NCI-H2107 (cell line): Measurements from ENCODE around the gene BCL2L13.
"Not testable (repeated sequence)": the region's sequence is repeated elsewhere in the genome, so short reads cannot be mapped to it uniquely, and the experiment has no call there.

ENCODE experiments used
- DNase-seq: peaks from one replicate; lab custom pipeline; 2025; lab: John Stamatoyannopoulos, UW

Gene BCL2L13

GRCh38 chr22:17695986-17696385, 57.4 kb downstream of the BCL2L13 start:
- DNase-seq, result no peak

DNA sequence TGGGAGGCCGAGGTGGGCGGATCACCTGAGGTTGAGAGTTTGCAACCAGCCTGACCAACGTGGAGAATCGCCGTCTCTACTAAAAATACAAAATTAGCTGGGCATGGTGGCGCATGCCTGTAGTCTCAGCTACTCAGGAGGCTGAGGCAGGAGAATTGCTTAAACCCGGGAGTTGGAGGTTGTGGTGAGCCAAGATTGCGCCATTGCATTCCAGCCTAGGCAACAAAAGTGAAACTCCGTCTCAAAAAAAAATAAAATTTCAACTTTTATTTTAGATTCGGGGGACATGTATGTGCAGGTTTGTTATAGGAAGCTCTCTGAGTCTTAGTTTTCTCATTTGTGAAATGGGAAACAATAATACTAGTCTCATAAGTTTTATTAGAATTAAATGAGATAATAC, 58.6 kb downstream of the BCL2L13 start:
- not testable (repeated sequence) for DNase-seq

DNA sequence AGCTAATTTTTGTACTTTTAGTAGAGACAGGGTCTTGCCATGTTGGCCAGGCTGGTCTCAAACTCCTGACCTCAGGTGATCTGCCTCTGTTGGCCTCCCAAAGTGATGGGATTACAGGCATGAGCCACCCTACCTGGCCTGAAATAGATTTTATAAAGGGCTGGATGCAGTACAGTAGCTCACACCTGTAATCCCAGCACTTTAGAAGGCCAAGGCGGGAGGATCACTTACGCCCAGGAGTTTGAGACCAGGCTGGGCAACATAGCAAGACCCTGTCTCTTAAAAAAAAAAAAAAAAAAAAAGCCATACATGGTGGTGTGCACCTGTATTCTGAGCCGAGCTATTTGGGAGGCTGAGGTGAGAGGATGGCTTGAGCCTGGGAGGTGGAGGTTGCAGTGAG, 59.7 kb downstream of the BCL2L13 start:
- not testable (repeated sequence) for DNase-seq

DNA sequence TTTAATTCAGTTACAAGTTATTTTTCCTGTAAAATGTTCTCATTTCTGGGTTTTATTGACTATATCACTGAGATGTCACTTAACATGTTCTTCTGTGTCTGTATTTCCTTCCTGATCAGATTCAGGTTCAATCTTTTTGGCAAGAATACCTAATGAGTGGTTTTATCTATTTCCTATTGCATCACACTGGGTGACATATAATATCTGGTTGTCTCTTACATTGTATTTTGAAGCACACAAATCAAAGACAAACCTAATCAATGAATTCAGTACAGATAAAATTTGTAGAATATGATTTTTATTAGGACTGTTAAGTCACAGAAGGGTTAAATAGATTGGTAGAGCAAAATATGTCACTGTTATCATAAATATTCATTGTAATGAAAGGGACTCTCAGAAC, 60.4 kb downstream of the BCL2L13 start:
- DNase-seq, result no peak

GRCh38 chr22:17699696-17700340, 61.3 kb downstream of the BCL2L13 start:
- no peak for DNase-seq

DNA sequence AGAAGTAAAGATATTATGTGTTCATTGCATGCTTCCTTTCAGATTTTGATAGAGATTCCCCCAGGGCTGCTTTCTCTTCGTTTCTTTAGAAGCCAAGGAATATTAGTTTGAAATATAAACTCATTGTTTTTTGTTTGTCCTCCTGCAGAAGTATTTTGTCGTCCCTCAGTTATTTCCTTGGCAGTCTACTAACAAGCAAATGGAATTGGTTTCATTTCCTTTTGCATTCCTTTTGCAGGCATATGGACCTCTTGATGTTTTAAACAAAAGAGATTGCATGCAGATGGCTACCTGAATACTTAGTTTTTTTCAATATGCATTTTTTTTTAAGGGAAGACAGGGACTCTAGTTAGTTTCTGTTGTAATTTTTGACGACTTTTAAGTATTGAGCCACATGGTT, 62.2 kb downstream of the BCL2L13 start:
- no peak for DNase-seq

GRCh38 chr22:17703811-17704210, 65.3 kb downstream of the BCL2L13 start:
- no peak for DNase-seq

GRCh38 chr22:17705546-17705945, 67.0 kb downstream of the BCL2L13 start:
- no peak for DNase-seq

- no peak for DNase-seq
Measured at GRCh38 chr22:17705951-17706900, 67.7 kb downstream of the BCL2L13 start.

GRCh38 chr22:17706947-17707346, 68.4 kb downstream of the BCL2L13 start:
- no peak for DNase-seq

- no peak for DNase-seq
Measured at GRCh38 chr22:17707526-17707925, 69.0 kb downstream of the BCL2L13 start.

DNA sequence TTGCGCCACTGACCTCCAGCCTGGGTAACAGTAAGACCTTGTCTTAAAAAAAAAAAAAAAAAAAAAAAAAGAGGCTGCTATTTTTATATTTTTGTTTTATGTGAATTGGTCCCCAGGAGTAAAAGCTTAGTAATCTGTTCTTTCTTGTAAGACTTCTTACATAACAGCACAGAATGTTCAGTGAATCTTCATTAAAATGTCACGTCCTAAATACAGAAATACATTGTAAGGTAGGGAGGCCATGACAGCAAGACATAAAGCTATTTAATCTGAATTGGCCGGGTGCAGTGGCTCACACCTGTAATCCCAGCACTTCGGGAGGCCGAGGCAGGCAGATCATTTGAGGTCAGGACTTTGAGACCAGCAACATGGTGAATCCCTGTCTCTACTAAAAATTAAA, 71.5 kb downstream of the BCL2L13 start:
- DNase-seq, result no peak

- no peak for DNase-seq
Measured at GRCh38 chr22:17712441-17712840, 73.9 kb downstream of the BCL2L13 start.

DNA sequence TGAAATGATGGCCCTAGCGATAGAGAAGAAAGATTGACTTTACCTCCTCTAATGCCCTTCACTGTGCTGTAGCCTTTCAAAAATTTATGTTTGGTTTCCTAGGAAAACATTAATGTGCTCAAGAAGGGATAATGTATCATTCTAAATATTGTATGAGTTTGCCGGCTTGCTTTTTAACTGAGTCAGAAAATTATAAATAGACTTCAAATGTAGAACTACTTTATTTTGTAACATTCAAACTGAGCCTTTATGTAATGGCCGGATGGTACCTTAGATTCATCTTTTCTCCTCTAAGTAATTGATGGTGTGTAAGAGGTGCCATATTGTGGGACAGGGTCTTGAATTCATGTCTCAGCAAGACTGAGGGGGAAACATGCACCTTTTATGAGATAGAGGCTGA, 78.0 kb downstream of the BCL2L13 start:
- no peak for DNase-seq

- DNase-seq, result no peak
Measured at GRCh38 chr22:17717708-17718107, 79.2 kb downstream of the BCL2L13 start.

- no peak for DNase-seq
Measured at GRCh38 chr22:17719911-17720310, 81.4 kb downstream of the BCL2L13 start.

GRCh38 chr22:17724241-17724640, 85.7 kb downstream of the BCL2L13 start:
- no peak for DNase-seq

GRCh38 chr22:17724678-17725499, 86.3 kb downstream of the BCL2L13 start:
- DNase-seq, result no peak

- DNase-seq, result no peak
Measured at GRCh38 chr22:17725500-17725796, 86.9 kb downstream of the BCL2L13 start.

GRCh38 chr22:17726006-17726927, 87.7 kb downstream of the BCL2L13 start:
- no peak for DNase-seq
